ENCODE data around the gene PHETA1. TPM values are rescaled to one million over a fixed set of nuclear protein-coding genes. Genes with fewer than 3 reads are reported as not detected.

PHETA1 gene
- total RNA-seq, 1 experiment from 2014 or later, result 16.3 TPM

- intact Hi-C loops (cut with micrococcal nuclease; ENCODE audit: unreplicated experiment), result no loop called here
- no TSS peak for BruUV-seq (replicated peaks)
- no peak overlapping the region for H3K4me3 ChIP-seq (ENCODE audit: low read depth in 2 of 2, low read length in 2 of 2)
- no peak for DNase-seq (ENCODE audit: low read depth, low spot score)
- in situ Hi-C loops (cut with HindIII; ENCODE audit: low pct_unique_long_range_greater_than_20kb, low sequenced_read_pairs), result no loop called here
- no peaks in the 10 kb centered on the region for H3K27me3 ChIP-seq (ENCODE audit: control insufficient read depth, insufficient read depth, low read length)
- no peaks in the 10 kb centered on the region for H3K36me3 ChIP-seq (ENCODE audit: control insufficient read depth, insufficient read depth, low read length)
- ChIA-PET POLR2A (no interaction called here), CTCF (no interaction called here)
- no peak for TF ChIP-seq REST (IDR thresholded peaks at IDR 0.05; ENCODE audit: insufficient read depth in 1 of 2, low read depth in 2 of 2, low read length in 1 of 2)
- TF ChIP-seq CTCF (IDR thresholded peaks at IDR 0.05), result no peak
- TF ChIP-seq POLR2AphosphoS5 (IDR thresholded peaks at IDR 0.05; ENCODE audit: low read depth, low read length), result no peak
- no peak for TF ChIP-seq TCF7L2 (IDR thresholded peaks at IDR 0.05; ENCODE audit: low read depth, low read length)
- TF ChIP-seq SIN3A (IDR thresholded peaks at IDR 0.05; ENCODE audit: borderline replicate concordance, insufficient read depth, low read depth, low read length), result no peak
- 0 out of 2 replicates have a peak, but pooled peaks cover 11% of the 10 kb centered on the region for H3K9me3 ChIP-seq (ENCODE audit: control insufficient read depth, insufficient read depth, low read depth, low read length)
- no peak for ATAC-seq
- H3K4me1 ChIP-seq (ENCODE audit: control insufficient read depth, insufficient read depth, low read length), result no peaks in the 10 kb centered on the region
- H3K27ac ChIP-seq (ENCODE audit: low read length), result no peak overlapping the region
Measured at GRCh38 chr12:111349748-111350520, 19.0 kb downstream of the PHETA1 start.

- Histone ChIP-seq H3K27ac (ENCODE audit: low read length) (no peak overlapping the region), H3K4me1 (ENCODE audit: control insufficient read depth, insufficient read depth, low read length) (no peaks in the 10 kb centered on the region), H3K36me3 (ENCODE audit: control insufficient read depth, insufficient read depth, low read length) (no peaks in the 10 kb centered on the region), H3K9me3 (ENCODE audit: control insufficient read depth, insufficient read depth, low read depth, low read length) (0 out of 2 replicates have a peak, but pooled peaks cover 11% of the 10 kb centered on the region), H3K4me3 (ENCODE audit: low read depth in 2 of 2, low read length in 2 of 2) (no peak overlapping the region), H3K27me3 (ENCODE audit: control insufficient read depth, insufficient read depth, low read length) (no peaks in the 10 kb centered on the region; the same call in 1 of the 2 replicates)
- TF ChIP-seq TCF7L2 (IDR thresholded peaks at IDR 0.05; ENCODE audit: low read depth, low read length) (no peak), POLR2AphosphoS5 (IDR thresholded peaks at IDR 0.05; ENCODE audit: low read depth, low read length) (no peak), CTCF (IDR thresholded peaks at IDR 0.05) (no peak), SIN3A (IDR thresholded peaks at IDR 0.05; ENCODE audit: borderline replicate concordance, insufficient read depth, low read depth, low read length) (no peak)
- ATAC-seq (no peak), DNase-seq (ENCODE audit: low read depth, low spot score) (no peak)
- BruUV-seq (replicated peaks), result no TSS peak
- ChIA-PET CTCF (no interaction called here), POLR2A (no interaction called here)
- in situ Hi-C loops (cut with HindIII; ENCODE audit: low pct_unique_long_range_greater_than_20kb, low sequenced_read_pairs), result no loop called here
- intact Hi-C loops (cut with micrococcal nuclease; ENCODE audit: unreplicated experiment), result no loop called here
Measured at GRCh38 chr12:111349101-111349747, 19.7 kb downstream of the PHETA1 start.

Data from Panc1 (cell line).